GM12878 (cell line): ENCODE measurements around the gene CNTLN. TPM values are rescaled to one million over a fixed set of nuclear protein-coding genes. Genes with fewer than 3 reads are reported as not detected.

Experiments
- ATAC-seq: fragments of 200-7000 bp; cut with Tn5 transposase; 3 replicates; pipeline ENCODE4 v1.9.1; 2020; ENCODE audit warnings: mild to moderate bottlenecking, moderate library complexity
- BruUV-seq: library from RNA; stranded (reverse); fragments of 400-500 nt; replicated peaks from 2 replicates; lab custom pipeline; 2021; lab: Mats Ljungman, UMichigan
- CTCF ChIA-PET: fragments of 300-600 bp; sonication (Branson Sonifier 250); formaldehyde crosslinking; extraction: SDS; loops from one replicate; lab custom pipeline; 2021; ENCODE audit warnings: inconsistent platforms; lab: Yijun Ruan, JAX
- POLR2A ChIA-PET: fragments of 350-600 bp; formaldehyde crosslinking; extraction: SDS; loops from one replicate; lab custom pipeline; 2021; ENCODE audit warnings: inconsistent platforms; lab: Charles Lee
- RAD21 ChIA-PET: fragments of 300-600 bp; sonication (Branson Sonifier 250); formaldehyde crosslinking; loops from one replicate; lab custom pipeline; 2023; ENCODE audit warnings: antibody characterized with exemption; ENCODE audit not compliant: unreplicated experiment; lab: Charles Lee
- SMC1A ChIA-PET: fragments of 300-600 bp; sonication (Branson Sonifier 250); formaldehyde crosslinking; loops from one replicate; lab custom pipeline; 2023; ENCODE audit not compliant: unreplicated experiment, uncharacterized antibody; lab: Charles Lee
- DNase-seq: peaks from one replicate; pipeline ENCODE4 v3.0.0-alpha.2; 2011; ENCODE audit warnings: low read depth, low spot score
- FAIRE-seq: peaks from 3 replicates; lab custom pipeline; 2011; peaks lifted over from hg19 to GRCh38; lab: Jason Lieb, UNC
- H2AFZ ChIP-seq: 2 replicates; pipeline ENCODE4 v1.6.0; 2011; ENCODE audit warnings: low read depth, low read length, control low read depth; ENCODE audit not compliant: control insufficient read depth
- H3K27ac ChIP-seq: 2 replicates; pipeline ENCODE4 v1.5.1; 2011; ENCODE audit warnings: control low read depth; ENCODE audit not compliant: control insufficient read depth, insufficient read depth
- H3K27me3 ChIP-seq, 2 experiments: replicated peaks in 1 of 2; 2 replicates each; pipeline versions ENCODE4 v1.6.0 to v1.6.1; 2011; ENCODE audit warnings: low read length in 1 of 2; ENCODE audit not compliant: control insufficient read depth in 2 of 2, insufficient read depth in 2 of 2
- H3K36me3 ChIP-seq, 2 experiments: 2 replicates each; pipeline ENCODE4 v1.5.1; 2011; ENCODE audit warnings: low read length in 1 of 2; ENCODE audit not compliant: control insufficient read depth in 2 of 2, insufficient read depth in 2 of 2
- H3K4me1 ChIP-seq: 2 replicates; pipeline ENCODE4 v1.6.1; 2011; ENCODE audit warnings: mild to moderate bottlenecking, low read length, moderate library complexity, mixed read lengths; ENCODE audit not compliant: control insufficient read depth, insufficient read depth
- H3K4me2 ChIP-seq: 2 replicates; pipeline ENCODE4 v1.6.0; 2011; ENCODE audit warnings: control low read depth; ENCODE audit not compliant: control insufficient read depth, insufficient read depth
- H3K4me3 ChIP-seq: fragments of 200-600 bp; sonication (generic); 2 replicates; pipeline ENCODE4 v1.5.1; 2016
- H3K79me2 ChIP-seq: 2 replicates; pipeline ENCODE4 v1.6.0; 2011; ENCODE audit warnings: low read length; ENCODE audit not compliant: control insufficient read depth, insufficient read depth
- H3K9ac ChIP-seq: 2 replicates; pipeline ENCODE4 v1.8.0; 2011; ENCODE audit warnings: low read length, control low read depth, mixed read lengths; ENCODE audit not compliant: control insufficient read depth, insufficient read depth
- H3K9me3 ChIP-seq: replicated peaks from 3 replicates; pipeline ENCODE4 v1.5.1; 2011; ENCODE audit warnings: mild to moderate bottlenecking, low read length; ENCODE audit not compliant: control insufficient read depth, insufficient read depth
- H4K20me1 ChIP-seq: 2 replicates; pipeline ENCODE4 v1.6.0; 2011; ENCODE audit not compliant: control insufficient read depth, insufficient read depth
- CEBPZ ChIP-seq: fragments of 150-350 bp; IDR thresholded peaks from 2 replicates; pipeline ENCODE4 v1.6.1; 2016; ENCODE audit warnings: low read depth, low read length
- CUX1 ChIP-seq: IDR thresholded peaks from 2 replicates; pipeline ENCODE4 v1.6.1; 2012; ENCODE audit warnings: improper control_type of control experiment, low read depth, low read length; ENCODE audit not compliant: insufficient replicate concordance
- DPF2 ChIP-seq: fragments of 450-650 bp; IDR thresholded peaks from 2 replicates; pipeline ENCODE4 v1.6.1; 2017; ENCODE audit warnings: mild to moderate bottlenecking
- E2F4 ChIP-seq: IDR thresholded peaks from 2 replicates; pipeline ENCODE4 v1.6.1; 2012; ENCODE audit warnings: low read depth, low read length, improper control_type of control experiment
- ELK1 ChIP-seq: IDR thresholded peaks from 2 replicates; pipeline ENCODE4 v1.6.1; 2012; ENCODE audit warnings: low read depth, low read length, improper control_type of control experiment
- MYB ChIP-seq: fragments of 150-350 bp; IDR thresholded peaks from 2 replicates; pipeline ENCODE4 v1.6.1; 2014; ENCODE audit warnings: mild to moderate bottlenecking, low read depth, low read length, borderline replicate concordance
- PKNOX1 ChIP-seq: fragments of 450-650 bp; IDR thresholded peaks from 2 replicates; pipeline ENCODE4 v1.6.1; 2016; ENCODE audit warnings: mild to moderate bottlenecking
- RELA ChIP-seq: fragments of 450-650 bp; IDR thresholded peaks from 2 replicates; pipeline ENCODE4 v1.8.0; 2014; ENCODE audit warnings: borderline replicate concordance; ENCODE audit not compliant: partially characterized antibody
- SIX5 ChIP-seq: IDR thresholded peaks from 2 replicates; pipeline ENCODE4 v1.6.1; 2011; ENCODE audit warnings: mild to moderate bottlenecking, low read depth, low read length, moderate library complexity; ENCODE audit not compliant: severe bottlenecking
- TCF3 ChIP-seq: IDR thresholded peaks from 2 replicates; pipeline ENCODE4 v1.6.1; 2012; ENCODE audit warnings: low read depth, mild to moderate bottlenecking, low read length, borderline replicate concordance; ENCODE audit not compliant: insufficient read depth
- ZNF207 ChIP-seq: fragments of 450-650 bp; IDR thresholded peaks from 2 replicates; pipeline ENCODE4 v1.6.1; 2014; ENCODE audit warnings: antibody characterized with exemption, mild to moderate bottlenecking, borderline replicate concordance
- in situ Hi-C: fragments of 300-500 bp; cut with MboI; formaldehyde crosslinking; loops from 9 replicates; pipeline ENCODE4 v1.14.3; 2018; ENCODE audit warnings: mixed read lengths
- intact Hi-C: fragments of 100-400 bp; cut with micrococcal nuclease; formaldehyde crosslinking; loops from one replicate; pipeline ENCODE4 v1.14.2; 2022; ENCODE audit not compliant: unreplicated experiment
- polyA plus RNA-seq, 11 experiments: library from polyadenylated mRNA; depleted of rRNA in 4 of 11; unstranded in 6 of 11; stranded (reverse) in 5 of 11; fragments of >200 nt; fragmentation: Nextera tagmentation in 4 of 11; fragmentation: Illumina TruSeq in 1 of 11; extraction: Ambion mirVana in 4 of 11; extraction: Trizol in 1 of 11; gene quantifications; 1 replicate in 1 of 11; 2 replicates in 10 of 11; pipeline versions ENCODE4 v1.2.1 to v1.2.3, GENCODE V29; 2011 to 2016; ENCODE audit warnings: inconsistent platforms in 2 of 11, missing spikeins in 2 of 11, low read depth in 1 of 11
- total RNA-seq, 4 experiments: library from RNA; depleted of rRNA in 3 of 4; stranded (reverse); fragments of >200 nt in 3 of 4; fragmentation: Illumina TruSeq in 1 of 4; extraction: Trizol in 1 of 4; gene quantifications; 2 replicates each; pipeline versions ENCODE4 v1.2.1 to v1.2.3, GENCODE V29; 2013 to 2021

CNTLN gene
- total and polyA plus RNA-seq, 10 of the 15 experiments (the other 5 are each of a cell fraction or from before 2014, with no cell fraction given) = 0.01 to 7.0 (median 0.03) TPM; not detected in 4

- ATAC-seq = no peak
- no peaks in the 10 kb centered on the region for H4K20me1 ChIP-seq
- POLR2A ChIA-PET = no interaction called here
- H3K4me3 ChIP-seq = no peak overlapping the region
- H3K27ac ChIP-seq = no peak overlapping the region
- CTCF ChIA-PET = interaction anchor here (1.7 kb wide), 1 partner anchor 13 kb away, joined by 6 read pairs; no protein-coding TSS in a partner anchor
- H3K36me3 ChIP-seq = no peaks in the 10 kb centered on the region
- no peaks in the 10 kb centered on the region for H3K9me3 ChIP-seq
- no peak for FAIRE-seq
- BruUV-seq = no TSS peak
- no peaks in the 10 kb centered on the region for H3K27me3 ChIP-seq
- no peak for DNase-seq
- no peaks in the 10 kb centered on the region for H3K4me1 ChIP-seq
- SMC1A ChIA-PET = interaction anchor here (0.8 to 1.7 kb wide), 3 partner anchors 13 to 360 kb away, joined by 3 to 6 read pairs (median 4); no protein-coding TSS in a partner anchor
- RAD21 ChIA-PET = no interaction called here
- H3K9ac ChIP-seq = no peak overlapping the region
- no peak overlapping the region for H3K4me2 ChIP-seq
- in situ Hi-C loops = no loop called here
- H3K79me2 ChIP-seq = no peaks in the 10 kb centered on the region
- H2AFZ ChIP-seq = no peak overlapping the region
- intact Hi-C loops = no loop called here
- no peak for TF ChIP-seq ELK1
- TF ChIP-seq MYB = no peak
- no peak for TF ChIP-seq ZNF207
- no peak for TF ChIP-seq SIX5
- no peak for TF ChIP-seq E2F4
- TF ChIP-seq CUX1 = no peak
- TF ChIP-seq TCF3 = no peak
- no peak for TF ChIP-seq PKNOX1
- TF ChIP-seq CEBPZ = no peak
- TF ChIP-seq RELA = no peak
- no peak for TF ChIP-seq DPF2
These were observed 341.6 kb downstream of the CNTLN start for GRCh38 chr9:17476401-17476800.
